ENCODE results near the gene ALG1L2.

GRCh38 chr3:130091958-130092357 is 10.3 kb downstream of the ALG1L2 start:
- TF ChIP-seq POLR2A (IDR thresholded peaks at IDR 0.05; ENCODE audit: control extremely low read depth in 1 of 2, low read depth in 2 of 2, low read length in 2 of 2) (no peak), SP2 (IDR thresholded peaks at IDR 0.05; ENCODE audit: low read length) (no peak), CTCF (IDR thresholded peaks at IDR 0.05; ENCODE audit: control extremely low read depth in 1 of 3, insufficient read depth in 1 of 3, low read depth in 1 of 3, low read length in 3 of 3) (no peak), CBX8 (IDR thresholded peaks at IDR 0.05; ENCODE audit: borderline replicate concordance, low read depth, low read length) (no peak), CHD2 (IDR thresholded peaks at IDR 0.05; ENCODE audit: low read length) (no peak), KDM1A (IDR thresholded peaks at IDR 0.05; ENCODE audit: borderline replicate concordance, low read length) (no peak), RAD21 (IDR thresholded peaks at IDR 0.05 in 1 of 2, conservative IDR thresholded peaks at IDR 0.05 in 1 of 2; ENCODE audit: low read depth in 2 of 2, low read length in 2 of 2) (no peak), YY1 (IDR thresholded peaks at IDR 0.05; ENCODE audit: low read depth, low read length) (no peak), POLR2AphosphoS5 (IDR thresholded peaks at IDR 0.05; ENCODE audit: low read depth, low read length) (no peak), BRCA1 (IDR thresholded peaks at IDR 0.05; ENCODE audit: low read depth, low read length) (no peak), TAF1 (IDR thresholded peaks at IDR 0.05; ENCODE audit: low read depth, low read length) (no peak), HDAC2 (IDR thresholded peaks at IDR 0.05; ENCODE audit: borderline replicate concordance in 1 of 2, low read depth in 2 of 2, low read length in 2 of 2) (no peak), CBX5 (IDR thresholded peaks at IDR 0.05; ENCODE audit: low read depth, low read length) (no peak), ZNF274 (IDR thresholded peaks at IDR 0.05; ENCODE audit: borderline replicate concordance, extremely low read depth, low read length) (no peak)
